SK-N-SH treated with all-trans-retinoic acid at 6 μM for 48 hours (cell line): ENCODE measurements around the gene HOXB4.

Source experiments
- ATAC-seq: fragments of 200-7000 bp; cut with Tn5 transposase; 3 replicates; pipeline ENCODE4 v1.9.1; 2020; ENCODE audit warnings: mild to moderate bottlenecking, moderate library complexity
- ARNTL ChIP-seq: fragments of 450-650 bp; formaldehyde crosslinking; IDR thresholded peaks from 2 replicates; pipeline ENCODE4 v1.5.0; 2020; ENCODE audit warnings: low read depth, mild to moderate bottlenecking, moderate library complexity, borderline replicate concordance
- CSDC2 ChIP-seq: fragments of 250-450 bp; sonication (Bioruptor Pico); IDR thresholded peaks from 2 replicates; pipeline ENCODE4 v1.5.0; 2020; ENCODE audit warnings: mild to moderate bottlenecking, moderate library complexity
- ESRRG ChIP-seq: fragments of 250-450 bp; sonication (Bioruptor Pico); IDR thresholded peaks from 2 replicates; pipeline ENCODE4 v1.6.1; 2021; ENCODE audit warnings: mild to moderate bottlenecking
- GLIS3 ChIP-seq: fragments of 250-450 bp; sonication (Bioruptor Pico); IDR thresholded peaks from 2 replicates; pipeline ENCODE4 v1.5.0; 2020; ENCODE audit warnings: mild to moderate bottlenecking, moderate library complexity
- ISL1 ChIP-seq: fragments of 250-450 bp; sonication (Bioruptor Pico); IDR thresholded peaks from 2 replicates; pipeline ENCODE4 v2.1.2; 2022; ENCODE audit warnings: mild to moderate bottlenecking, moderate library complexity
- OSR1 ChIP-seq: fragments of 250-450 bp; sonication (Bioruptor Pico); IDR thresholded peaks from 2 replicates; pipeline ENCODE4 v1.8.0; 2022; ENCODE audit warnings: moderate library complexity, mild to moderate bottlenecking, inconsistent platforms
- PPARA ChIP-seq: fragments of 250-450 bp; sonication (Bioruptor Pico); IDR thresholded peaks from 2 replicates; pipeline ENCODE4 v1.5.0; 2020; ENCODE audit warnings: mild to moderate bottlenecking, borderline replicate concordance
- RARB ChIP-seq: fragments of 250-450 bp; sonication (Bioruptor Pico); IDR thresholded peaks from 2 replicates; pipeline ENCODE4 v1.8.0; 2021; ENCODE audit warnings: mild to moderate bottlenecking, moderate library complexity
- SNAI2 ChIP-seq: fragments of 250-450 bp; sonication (Bioruptor Pico); IDR thresholded peaks from 2 replicates; pipeline ENCODE4 v1.5.0; 2020; ENCODE audit warnings: mild to moderate bottlenecking, moderate library complexity
- TCF4 ChIP-seq: fragments of 250-450 bp; sonication (Bioruptor Pico); IDR thresholded peaks from 2 replicates; pipeline ENCODE4 v1.8.0; 2021; ENCODE audit warnings: mild to moderate bottlenecking, moderate library complexity, borderline replicate concordance
- ZC3H10 ChIP-seq: fragments of 250-450 bp; sonication (Bioruptor Pico); IDR thresholded peaks from 2 replicates; pipeline ENCODE4 v1.5.1; 2021; ENCODE audit warnings: mild to moderate bottlenecking, moderate library complexity
- ZFP30 ChIP-seq: fragments of 450-650 bp; formaldehyde crosslinking; IDR thresholded peaks from 2 replicates; pipeline ENCODE4 v1.5.0; 2022; ENCODE audit warnings: mild to moderate bottlenecking, moderate library complexity
- ZNF565 ChIP-seq: fragments of 450-650 bp; formaldehyde crosslinking; conservative IDR thresholded peaks from 2 replicates; pipeline ENCODE4 v1.5.0; 2020; ENCODE audit warnings: low read depth, mild to moderate bottlenecking, moderate library complexity
- ZNF70 ChIP-seq: fragments of 450-650 bp; formaldehyde crosslinking; IDR thresholded peaks from 2 replicates; pipeline ENCODE4 v1.5.0; 2020; ENCODE audit warnings: mild to moderate bottlenecking, moderate library complexity
- ZNF8 ChIP-seq: fragments of 450-650 bp; formaldehyde crosslinking; IDR thresholded peaks from 2 replicates; pipeline ENCODE4 v1.5.0; 2020; ENCODE audit warnings: mild to moderate bottlenecking, moderate library complexity
- TF ChIP-seq, protein P1 (sequence below): fragments of 250-450 bp; sonication (Bioruptor Pico); IDR thresholded peaks from 2 replicates; pipeline ENCODE4 v1.5.0; 2020; ENCODE audit warnings: mild to moderate bottlenecking, moderate library complexity
- TF ChIP-seq, protein P2 (sequence below): fragments of 250-450 bp; sonication (Bioruptor Pico); IDR thresholded peaks from 2 replicates; pipeline ENCODE4 v1.5.1; 2021; ENCODE audit warnings: mild to moderate bottlenecking, moderate library complexity
- TF ChIP-seq, protein P3 (sequence below): fragments of 250-450 bp; sonication (Bioruptor Pico); IDR thresholded peaks from 2 replicates; pipeline ENCODE4 v1.8.0; 2020; ENCODE audit warnings: mild to moderate bottlenecking, moderate library complexity, borderline replicate concordance
- TF ChIP-seq, protein P4 (sequence below): fragments of 250-450 bp; sonication (Bioruptor Pico); IDR thresholded peaks from 2 replicates; pipeline ENCODE4 v1.5.1; 2020; ENCODE audit warnings: low read depth, mild to moderate bottlenecking, moderate library complexity
- TF ChIP-seq, protein P5 (sequence below): fragments of 250-450 bp; sonication (Bioruptor Pico); IDR thresholded peaks from 2 replicates; pipeline ENCODE4 v1.8.0; 2021; ENCODE audit warnings: low read depth, mild to moderate bottlenecking, moderate library complexity, borderline replicate concordance

HOXB4 gene

DNA sequence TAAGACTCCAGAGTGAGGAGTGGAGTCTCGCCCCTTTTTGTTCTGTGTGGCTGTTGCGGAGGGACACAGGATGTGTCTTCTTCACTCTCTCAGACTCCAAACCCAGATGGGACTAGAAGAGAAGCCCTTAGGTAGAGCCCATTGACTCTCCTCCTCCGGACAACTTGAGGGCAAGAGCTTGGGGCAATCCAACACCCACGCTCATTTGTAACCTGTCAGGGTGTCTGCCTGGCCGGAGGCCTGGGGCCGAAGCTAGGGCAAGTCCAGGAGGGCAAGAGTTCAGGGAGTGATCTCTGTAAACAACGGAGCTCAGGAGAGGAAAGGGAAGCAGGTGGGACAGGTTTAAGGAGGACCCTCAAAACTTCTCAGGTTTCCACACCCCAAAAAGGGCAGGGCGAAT is 45.9 kb downstream of the HOXB4 start:
- TF ChIP-seq CSDC2 (CRISPR knock-in tag) (no peak), ESRRG (CRISPR knock-in tag) (no peak), SNAI2 (CRISPR knock-in tag) (no peak)
- TF ChIP-seq, protein P1, sequence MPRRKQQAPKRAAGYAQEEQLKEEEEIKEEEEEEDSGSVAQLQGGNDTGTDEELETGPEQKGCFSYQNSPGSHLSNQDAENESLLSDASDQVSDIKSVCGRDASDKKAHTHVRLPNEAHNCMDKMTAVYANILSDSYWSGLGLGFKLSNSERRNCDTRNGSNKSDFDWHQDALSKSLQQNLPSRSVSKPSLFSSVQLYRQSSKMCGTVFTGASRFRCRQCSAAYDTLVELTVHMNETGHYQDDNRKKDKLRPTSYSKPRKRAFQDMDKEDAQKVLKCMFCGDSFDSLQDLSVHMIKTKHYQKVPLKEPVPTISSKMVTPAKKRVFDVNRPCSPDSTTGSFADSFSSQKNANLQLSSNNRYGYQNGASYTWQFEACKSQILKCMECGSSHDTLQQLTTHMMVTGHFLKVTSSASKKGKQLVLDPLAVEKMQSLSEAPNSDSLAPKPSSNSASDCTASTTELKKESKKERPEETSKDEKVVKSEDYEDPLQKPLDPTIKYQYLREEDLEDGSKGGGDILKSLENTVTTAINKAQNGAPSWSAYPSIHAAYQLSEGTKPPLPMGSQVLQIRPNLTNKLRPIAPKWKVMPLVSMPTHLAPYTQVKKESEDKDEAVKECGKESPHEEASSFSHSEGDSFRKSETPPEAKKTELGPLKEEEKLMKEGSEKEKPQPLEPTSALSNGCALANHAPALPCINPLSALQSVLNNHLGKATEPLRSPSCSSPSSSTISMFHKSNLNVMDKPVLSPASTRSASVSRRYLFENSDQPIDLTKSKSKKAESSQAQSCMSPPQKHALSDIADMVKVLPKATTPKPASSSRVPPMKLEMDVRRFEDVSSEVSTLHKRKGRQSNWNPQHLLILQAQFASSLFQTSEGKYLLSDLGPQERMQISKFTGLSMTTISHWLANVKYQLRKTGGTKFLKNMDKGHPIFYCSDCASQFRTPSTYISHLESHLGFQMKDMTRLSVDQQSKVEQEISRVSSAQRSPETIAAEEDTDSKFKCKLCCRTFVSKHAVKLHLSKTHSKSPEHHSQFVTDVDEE = no peak
- TF ChIP-seq, protein P2, sequence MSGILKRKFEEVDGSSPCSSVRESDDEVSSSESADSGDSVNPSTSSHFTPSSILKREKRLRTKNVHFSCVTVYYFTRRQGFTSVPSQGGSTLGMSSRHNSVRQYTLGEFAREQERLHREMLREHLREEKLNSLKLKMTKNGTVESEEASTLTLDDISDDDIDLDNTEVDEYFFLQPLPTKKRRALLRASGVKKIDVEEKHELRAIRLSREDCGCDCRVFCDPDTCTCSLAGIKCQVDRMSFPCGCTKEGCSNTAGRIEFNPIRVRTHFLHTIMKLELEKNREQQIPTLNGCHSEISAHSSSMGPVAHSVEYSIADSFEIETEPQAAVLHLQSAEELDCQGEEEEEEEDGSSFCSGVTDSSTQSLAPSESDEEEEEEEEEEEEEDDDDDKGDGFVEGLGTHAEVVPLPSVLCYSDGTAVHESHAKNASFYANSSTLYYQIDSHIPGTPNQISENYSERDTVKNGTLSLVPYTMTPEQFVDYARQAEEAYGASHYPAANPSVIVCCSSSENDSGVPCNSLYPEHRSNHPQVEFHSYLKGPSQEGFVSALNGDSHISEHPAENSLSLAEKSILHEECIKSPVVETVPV = no peak
- ATAC-seq = no peak

DNA sequence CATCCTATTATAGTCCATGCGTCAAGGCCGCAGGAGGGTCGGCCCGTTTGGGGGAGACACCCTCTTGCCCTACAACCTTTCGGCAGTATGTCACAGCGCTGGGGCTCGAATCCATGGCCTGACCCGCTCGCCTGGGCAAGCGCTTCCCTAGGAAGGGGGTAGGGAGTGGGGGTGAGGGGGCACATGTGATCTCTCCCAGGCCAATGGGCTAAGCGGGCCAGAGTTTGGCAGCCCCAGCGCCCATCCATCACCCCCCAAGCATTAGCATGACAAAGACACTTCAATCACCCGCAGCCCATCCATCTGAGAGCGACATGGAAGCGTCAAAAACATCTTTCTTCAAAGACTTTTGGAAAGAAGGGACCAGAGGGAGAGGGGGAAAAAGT is 47.3 kb downstream of the HOXB4 start, which contains the start of gene HOXB1:
Gene HOXB1, minus strand, starts transcription at position 125 of the 386 bp plus-strand sequence. Its CDS starts 107 bp downstream, at position 18.
- TF ChIP-seq ZFP30 (CRISPR knock-in tag) (no peak), PPARA (no peak), ZNF8 (CRISPR knock-in tag) (no peak), ZNF70 (CRISPR knock-in tag) (no peak), SNAI2 (CRISPR knock-in tag) (no peak), CSDC2 (CRISPR knock-in tag) (no peak), OSR1 (CRISPR knock-in tag) (no peak), RARB (CRISPR knock-in tag) (no peak), ARNTL (CRISPR knock-in tag) (no peak), ZC3H10 (no peak)
- TF ChIP-seq, protein P3, sequence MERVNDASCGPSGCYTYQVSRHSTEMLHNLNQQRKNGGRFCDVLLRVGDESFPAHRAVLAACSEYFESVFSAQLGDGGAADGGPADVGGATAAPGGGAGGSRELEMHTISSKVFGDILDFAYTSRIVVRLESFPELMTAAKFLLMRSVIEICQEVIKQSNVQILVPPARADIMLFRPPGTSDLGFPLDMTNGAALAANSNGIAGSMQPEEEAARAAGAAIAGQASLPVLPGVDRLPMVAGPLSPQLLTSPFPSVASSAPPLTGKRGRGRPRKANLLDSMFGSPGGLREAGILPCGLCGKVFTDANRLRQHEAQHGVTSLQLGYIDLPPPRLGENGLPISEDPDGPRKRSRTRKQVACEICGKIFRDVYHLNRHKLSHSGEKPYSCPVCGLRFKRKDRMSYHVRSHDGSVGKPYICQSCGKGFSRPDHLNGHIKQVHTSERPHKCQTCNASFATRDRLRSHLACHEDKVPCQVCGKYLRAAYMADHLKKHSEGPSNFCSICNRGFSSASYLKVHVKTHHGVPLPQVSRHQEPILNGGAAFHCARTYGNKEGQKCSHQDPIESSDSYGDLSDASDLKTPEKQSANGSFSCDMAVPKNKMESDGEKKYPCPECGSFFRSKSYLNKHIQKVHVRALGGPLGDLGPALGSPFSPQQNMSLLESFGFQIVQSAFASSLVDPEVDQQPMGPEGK (CRISPR knock-in tag) = no peak
- TF ChIP-seq, protein P2 = no peak
- no peak for ATAC-seq

DNA sequence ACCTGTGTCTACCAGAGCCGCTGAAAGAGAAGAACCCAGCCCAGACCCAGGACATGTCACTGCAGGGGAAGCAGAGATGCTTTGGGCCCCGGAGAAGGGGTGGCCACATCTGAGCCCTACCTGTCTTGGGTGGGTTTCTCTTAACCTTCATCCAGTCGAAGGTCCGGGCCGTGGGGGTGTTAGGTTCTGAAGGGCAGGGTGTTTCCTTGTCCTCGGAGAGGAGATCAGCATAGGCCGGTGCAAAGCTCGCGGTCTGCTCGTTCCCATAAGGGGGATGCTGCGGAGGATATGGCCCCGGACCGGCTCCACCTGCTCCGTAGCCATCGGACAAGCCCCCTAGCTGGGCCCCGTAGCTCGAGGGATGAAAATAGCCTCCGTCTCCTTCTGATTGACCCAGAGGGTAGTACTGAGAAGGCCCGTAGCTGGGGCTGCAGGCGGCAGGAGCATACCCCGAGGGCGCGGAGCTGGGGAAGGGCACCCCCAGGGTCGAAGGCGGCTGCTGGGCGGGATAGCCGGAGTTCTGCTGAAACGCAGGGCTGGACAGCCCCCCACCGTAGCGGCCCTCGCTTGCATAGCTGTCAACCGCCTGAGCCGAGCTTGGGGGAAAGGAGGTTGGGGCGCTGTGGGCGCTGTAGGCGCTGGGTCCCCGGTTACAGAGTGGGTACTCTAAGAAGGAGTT is 47.8 kb downstream of the HOXB4 start:
- no peak for TF ChIP-seq GLIS3 (CRISPR knock-in tag)
- no peak for TF ChIP-seq PPARA
- no peak for TF ChIP-seq ISL1 (CRISPR knock-in tag)
- TF ChIP-seq ESRRG (CRISPR knock-in tag) = no peak
- TF ChIP-seq, protein P4, sequence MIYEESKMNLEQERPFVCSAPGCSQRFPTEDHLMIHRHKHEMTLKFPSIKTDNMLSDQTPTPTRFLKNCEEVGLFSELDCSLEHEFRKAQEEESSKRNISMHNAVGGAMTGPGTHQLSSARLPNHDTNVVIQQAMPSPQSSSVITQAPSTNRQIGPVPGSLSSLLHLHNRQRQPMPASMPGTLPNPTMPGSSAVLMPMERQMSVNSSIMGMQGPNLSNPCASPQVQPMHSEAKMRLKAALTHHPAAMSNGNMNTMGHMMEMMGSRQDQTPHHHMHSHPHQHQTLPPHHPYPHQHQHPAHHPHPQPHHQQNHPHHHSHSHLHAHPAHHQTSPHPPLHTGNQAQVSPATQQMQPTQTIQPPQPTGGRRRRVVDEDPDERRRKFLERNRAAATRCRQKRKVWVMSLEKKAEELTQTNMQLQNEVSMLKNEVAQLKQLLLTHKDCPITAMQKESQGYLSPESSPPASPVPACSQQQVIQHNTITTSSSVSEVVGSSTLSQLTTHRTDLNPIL (CRISPR knock-in tag) = no peak
- TF ChIP-seq, protein P3 (CRISPR knock-in tag) = no peak
- TF ChIP-seq TCF4 (CRISPR knock-in tag) = no peak
- TF ChIP-seq, protein P5, sequence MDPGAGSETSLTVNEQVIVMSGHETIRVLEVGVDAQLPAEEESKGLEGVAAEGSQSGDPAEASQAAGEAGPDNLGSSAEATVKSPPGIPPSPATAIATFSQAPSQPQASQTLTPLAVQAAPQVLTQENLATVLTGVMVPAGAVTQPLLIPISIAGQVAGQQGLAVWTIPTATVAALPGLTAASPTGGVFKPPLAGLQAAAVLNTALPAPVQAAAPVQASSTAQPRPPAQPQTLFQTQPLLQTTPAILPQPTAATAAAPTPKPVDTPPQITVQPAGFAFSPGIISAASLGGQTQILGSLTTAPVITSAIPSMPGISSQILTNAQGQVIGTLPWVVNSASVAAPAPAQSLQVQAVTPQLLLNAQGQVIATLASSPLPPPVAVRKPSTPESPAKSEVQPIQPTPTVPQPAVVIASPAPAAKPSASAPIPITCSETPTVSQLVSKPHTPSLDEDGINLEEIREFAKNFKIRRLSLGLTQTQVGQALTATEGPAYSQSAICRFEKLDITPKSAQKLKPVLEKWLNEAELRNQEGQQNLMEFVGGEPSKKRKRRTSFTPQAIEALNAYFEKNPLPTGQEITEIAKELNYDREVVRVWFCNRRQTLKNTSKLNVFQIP (CRISPR knock-in tag) = no peak
- TF ChIP-seq, protein P2 = no peak
- TF ChIP-seq OSR1 (CRISPR knock-in tag) = no peak
- TF ChIP-seq ZNF565 (CRISPR knock-in tag) = no peak
- no peak for ATAC-seq
